ENCODE measurements around the gene DMXL2.
"Not testable (repeated sequence)": the region's sequence is repeated elsewhere in the genome, so short reads cannot be mapped to it uniquely, and the experiment has no call there.

The DMXL2 gene

DNA sequence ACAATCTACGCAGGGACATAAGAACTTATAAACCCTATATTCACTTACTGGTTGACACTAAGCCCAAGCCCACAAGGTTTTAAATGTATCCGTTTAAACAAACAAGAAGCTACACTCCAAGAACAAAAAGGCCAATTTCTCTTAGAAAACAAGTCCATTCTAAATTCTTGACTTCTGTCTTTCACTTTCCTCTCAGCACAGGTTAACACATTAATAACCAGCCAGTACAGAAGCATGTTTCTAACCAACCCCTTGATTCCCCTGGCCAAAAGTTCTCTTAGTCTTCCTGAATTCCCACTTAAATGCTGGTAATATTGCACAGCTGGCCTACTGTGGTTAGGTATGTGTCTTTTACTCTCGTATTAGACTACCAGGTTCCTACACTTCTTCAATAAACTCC, 4.7 kb downstream of the DMXL2 start:
- CTCF ChIA-PET: no interaction called here
- TF ChIP-seq, protein P1, sequence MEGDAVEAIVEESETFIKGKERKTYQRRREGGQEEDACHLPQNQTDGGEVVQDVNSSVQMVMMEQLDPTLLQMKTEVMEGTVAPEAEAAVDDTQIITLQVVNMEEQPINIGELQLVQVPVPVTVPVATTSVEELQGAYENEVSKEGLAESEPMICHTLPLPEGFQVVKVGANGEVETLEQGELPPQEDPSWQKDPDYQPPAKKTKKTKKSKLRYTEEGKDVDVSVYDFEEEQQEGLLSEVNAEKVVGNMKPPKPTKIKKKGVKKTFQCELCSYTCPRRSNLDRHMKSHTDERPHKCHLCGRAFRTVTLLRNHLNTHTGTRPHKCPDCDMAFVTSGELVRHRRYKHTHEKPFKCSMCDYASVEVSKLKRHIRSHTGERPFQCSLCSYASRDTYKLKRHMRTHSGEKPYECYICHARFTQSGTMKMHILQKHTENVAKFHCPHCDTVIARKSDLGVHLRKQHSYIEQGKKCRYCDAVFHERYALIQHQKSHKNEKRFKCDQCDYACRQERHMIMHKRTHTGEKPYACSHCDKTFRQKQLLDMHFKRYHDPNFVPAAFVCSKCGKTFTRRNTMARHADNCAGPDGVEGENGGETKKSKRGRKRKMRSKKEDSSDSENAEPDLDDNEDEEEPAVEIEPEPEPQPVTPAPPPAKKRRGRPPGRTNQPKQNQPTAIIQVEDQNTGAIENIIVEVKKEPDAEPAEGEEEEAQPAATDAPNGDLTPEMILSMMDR (IDR thresholded peaks at IDR 0.05; ENCODE audit: control extremely low read depth, extremely low read depth, low read depth, missing control alignments): no peak
- POLR2A ChIA-PET: no interaction called here

DNA sequence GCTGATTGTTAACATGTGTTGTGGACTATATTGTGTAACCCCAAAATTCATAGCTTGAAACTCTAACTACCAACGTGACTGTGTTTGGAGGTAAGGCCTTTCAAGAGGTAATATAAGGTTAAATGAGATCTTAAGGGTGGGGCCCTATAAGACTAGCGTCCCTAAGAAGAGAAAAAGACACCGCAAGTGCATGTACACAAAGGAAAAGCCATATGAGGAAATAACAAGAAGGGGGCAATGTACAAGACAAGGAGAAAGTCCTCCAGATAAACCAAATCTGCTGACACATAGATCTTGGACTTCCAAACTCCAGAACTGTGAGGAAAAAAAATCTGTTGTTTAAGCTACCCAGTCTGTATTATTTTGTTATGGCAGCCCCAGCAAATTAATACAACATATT, 8.6 kb downstream of the DMXL2 start:
- no peak for DNase-seq (ENCODE audit: extremely low spot score)
- TF ChIP-seq, protein P1 (IDR thresholded peaks at IDR 0.05; ENCODE audit: control extremely low read depth, extremely low read depth, low read depth, missing control alignments): no peak
- ChIA-PET POLR2A (no interaction called here), CTCF (interaction anchor here (1.0 to 1.6 kb wide), 6 partner anchors 8 to 422 kb away, joined by 3 to 4 read pairs (median 3); partner anchors contain the start of gene DMXL2)

More for the DNA sequence above, 4.7 kb downstream of the DMXL2 start:
- no peak for DNase-seq (ENCODE audit: extremely low spot score)

DNA sequence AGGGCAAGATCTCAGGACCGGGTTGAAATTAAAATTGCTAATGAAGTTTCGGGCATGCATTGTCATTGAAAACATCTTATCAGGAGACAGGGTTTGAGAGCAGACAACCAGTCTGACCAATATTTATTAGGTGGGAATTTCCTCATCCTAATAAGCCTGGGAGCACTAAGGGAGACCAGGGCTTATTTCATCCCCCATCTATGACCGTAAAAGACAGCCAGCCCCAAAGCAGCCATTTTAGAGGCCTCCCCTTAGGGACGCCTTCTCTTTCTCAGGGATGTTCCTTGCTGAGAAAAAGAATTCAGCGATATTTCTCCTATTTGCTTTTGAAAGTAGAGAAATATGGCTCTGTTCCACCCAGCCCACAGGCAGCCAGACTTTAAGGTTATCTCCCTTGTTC, 9.9 kb downstream of the DMXL2 start:
- POLR2A ChIA-PET; DNase-seq (ENCODE audit: extremely low spot score): not testable (repeated sequence)
- CTCF ChIA-PET: interaction anchor here (1.4 to 1.6 kb wide), 2 partner anchors 11 to 421 kb away, joined by 3 read pairs; no protein-coding TSS in a partner anchor

DNA sequence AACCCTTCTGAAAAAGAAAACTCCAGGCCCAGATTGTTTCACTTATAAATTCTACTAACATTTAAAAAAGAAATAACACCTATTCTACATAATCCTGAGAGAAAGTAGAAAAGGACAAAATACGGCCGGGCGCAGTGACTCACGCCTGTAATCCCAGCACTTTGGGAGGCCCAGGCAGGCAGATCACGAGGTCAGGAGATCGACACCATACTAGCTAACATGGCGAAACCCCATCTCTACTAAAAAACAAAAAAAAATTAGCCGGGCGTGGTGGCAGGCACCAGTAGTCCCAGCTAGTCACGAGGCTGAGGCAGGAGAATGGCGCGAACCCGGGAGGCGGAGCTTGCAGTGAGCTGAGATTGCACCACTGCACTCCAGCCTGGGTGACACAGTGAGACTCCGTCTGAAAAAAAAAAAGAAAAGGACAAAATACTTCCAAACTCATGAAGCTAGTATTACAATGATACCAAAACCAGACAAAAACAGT, 19.1 kb downstream of the DMXL2 start:
- POLR2A ChIA-PET; CTCF ChIA-PET; DNase-seq (ENCODE audit: extremely low spot score): not testable (repeated sequence)

DNA sequence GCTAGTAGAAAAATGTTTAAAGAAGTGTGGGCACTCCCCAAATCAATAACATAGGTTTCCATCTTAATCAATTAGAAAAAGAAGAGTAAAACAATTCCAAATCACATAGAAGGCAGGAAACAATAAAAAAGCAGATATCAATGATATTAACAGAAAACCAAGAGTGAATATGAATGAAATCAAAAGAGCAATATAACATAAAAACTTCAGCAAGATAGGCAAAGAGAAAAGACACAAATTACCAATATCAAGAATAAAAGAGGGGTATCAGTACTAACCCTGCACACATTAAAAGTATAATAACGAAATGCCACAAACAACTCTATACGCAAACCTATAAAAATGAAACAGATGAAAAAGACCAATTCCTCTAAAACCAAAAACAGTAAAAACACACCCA, 19.6 kb downstream of the DMXL2 start:
- POLR2A ChIA-PET: no interaction called here
- TF ChIP-seq, protein P1 (IDR thresholded peaks at IDR 0.05; ENCODE audit: control extremely low read depth, extremely low read depth, low read depth, missing control alignments): no peak

DNA sequence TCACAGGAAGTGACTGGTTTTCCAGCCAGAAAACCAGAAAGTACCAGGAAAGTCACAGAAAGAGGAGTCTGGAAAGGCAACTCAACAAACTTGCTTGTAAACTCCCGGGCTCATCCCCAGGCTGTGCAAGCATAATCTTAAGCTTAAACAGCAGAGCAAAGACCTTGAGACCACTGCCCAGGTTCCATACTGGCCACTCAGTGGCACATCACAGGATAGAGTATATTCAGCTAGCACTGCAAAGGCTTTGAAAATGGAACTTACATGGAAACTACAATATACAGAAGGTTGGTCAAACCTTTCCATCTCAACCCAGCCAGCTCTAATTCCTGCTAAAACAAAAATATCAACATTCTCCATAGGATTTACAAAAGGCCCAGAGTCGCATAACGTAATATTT, 20.1 kb downstream of the DMXL2 start:
- TF ChIP-seq, protein P1 (IDR thresholded peaks at IDR 0.05; ENCODE audit: control extremely low read depth, extremely low read depth, low read depth, missing control alignments): no peak
- ChIA-PET CTCF (interaction anchor here (1.1 to 2.7 kb wide), 4 partner anchors 8 to 174 kb away, joined by 3 to 12 read pairs (median 4); no protein-coding TSS in a partner anchor), POLR2A (no interaction called here)
- DNase-seq (ENCODE audit: extremely low spot score): no peak

More for the DNA sequence above, 19.6 kb downstream of the DMXL2 start:
- CTCF ChIA-PET: interaction anchor here (1.9 kb wide), 1 partner anchor 10 kb away, joined by 5 read pairs; no protein-coding TSS in a partner anchor
- DNase-seq (ENCODE audit: extremely low spot score): no peak

DNA sequence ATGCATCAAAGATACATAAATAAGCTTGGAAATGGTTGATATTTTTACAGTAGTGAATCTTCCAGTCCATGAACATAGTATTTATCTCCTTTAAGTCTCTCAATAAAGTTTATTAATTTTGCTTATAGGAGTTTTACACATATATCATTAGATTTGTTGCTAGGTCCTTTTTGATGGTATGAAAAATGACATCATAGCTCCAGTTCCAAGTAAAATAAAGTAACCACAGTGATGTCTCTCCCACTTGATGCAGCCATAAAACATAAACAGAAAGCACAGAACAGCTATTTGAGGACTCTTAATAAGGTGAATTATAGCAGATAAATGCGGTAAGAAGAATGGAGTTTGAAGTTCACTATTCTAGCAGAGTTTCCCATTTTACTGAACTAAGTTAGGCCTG, 20.8 kb downstream of the DMXL2 start:
- TF ChIP-seq, protein P1 (IDR thresholded peaks at IDR 0.05; ENCODE audit: control extremely low read depth, extremely low read depth, low read depth, missing control alignments): no peak
- POLR2A ChIA-PET: no interaction called here
- DNase-seq (ENCODE audit: extremely low spot score): no peak
- CTCF ChIA-PET: interaction anchor here (0.7 to 2.7 kb wide), 5 partner anchors 9 to 175 kb away, joined by 3 to 12 read pairs (median 4); no protein-coding TSS in a partner anchor

DNA sequence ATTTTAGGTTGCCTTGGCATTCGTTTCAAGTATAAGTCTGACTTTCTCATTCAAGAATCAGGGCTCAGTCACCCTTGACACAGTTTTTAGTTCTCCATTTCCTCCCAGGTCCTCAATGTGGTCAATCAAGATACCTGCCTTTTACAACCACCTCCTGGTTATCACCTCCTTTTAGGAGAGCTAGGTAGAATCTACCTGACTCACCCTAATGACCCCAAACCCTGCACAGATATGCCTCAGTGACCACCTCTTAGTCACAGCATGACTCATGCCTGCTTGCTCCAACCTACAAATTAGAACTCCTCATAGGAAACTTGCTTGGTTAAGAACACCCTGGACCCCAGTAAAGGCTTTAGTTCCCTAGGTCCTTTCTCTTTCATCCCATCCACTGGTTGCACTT, 22.5 kb downstream of the DMXL2 start:
- DNase-seq (ENCODE audit: extremely low spot score): no peak
- ChIA-PET CTCF (interaction anchor here (0.8 to 2.7 kb wide), 2 partner anchors 11 to 20 kb away, joined by 3 to 12 read pairs; no protein-coding TSS in a partner anchor), POLR2A (no interaction called here)
- TF ChIP-seq, protein P1 (IDR thresholded peaks at IDR 0.05; ENCODE audit: control extremely low read depth, extremely low read depth, low read depth, missing control alignments): no peak
